GM12878 (cell line): Measurements from ENCODE around the gene SLC43A3. TPM values are rescaled to one million over a fixed set of nuclear protein-coding genes. Genes with fewer than 3 reads are reported as not detected.
A peak's percentile ranks its signal among the peaks of the same experiment; 100 is the strongest.

Experiments
- ASH2L ChIP-seq: fragments of 300-600, 200-600 bp; sonication (generic); IDR thresholded peaks from 2 replicates; pipeline ENCODE4 v1.6.1; 2017; ENCODE audit warnings: low read depth, mild to moderate bottlenecking, borderline replicate concordance
- ATF2 ChIP-seq: IDR thresholded peaks from 2 replicates; pipeline ENCODE4 v1.6.1; 2012; ENCODE audit warnings: low read length, inconsistent platforms
- ELK1 ChIP-seq: IDR thresholded peaks from 2 replicates; pipeline ENCODE4 v1.6.1; 2012; ENCODE audit warnings: low read depth, low read length, improper control_type of control experiment
- HSF1 ChIP-seq: fragments of 150-350 bp; IDR thresholded peaks from 2 replicates; pipeline ENCODE4 v1.6.1; 2014; ENCODE audit warnings: mild to moderate bottlenecking, low read depth, low read length
- IRF5 ChIP-seq: fragments of 450-650 bp; IDR thresholded peaks from 2 replicates; pipeline ENCODE4 v1.6.1; 2017; ENCODE audit warnings: borderline replicate concordance
- MEF2A ChIP-seq: IDR thresholded peaks from 2 replicates; pipeline ENCODE4 v1.6.1; 2011; ENCODE audit warnings: low read depth, mild to moderate bottlenecking, low read length, moderate library complexity; ENCODE audit not compliant: insufficient read depth
- MTA2 ChIP-seq: fragments of 450-650 bp; IDR thresholded peaks from 2 replicates; pipeline ENCODE4 v1.6.1; 2016; ENCODE audit warnings: low read depth, mild to moderate bottlenecking, moderate library complexity
- MYC ChIP-seq: IDR thresholded peaks from 2 replicates; pipeline ENCODE4 v1.6.1; 2011; ENCODE audit warnings: mild to moderate bottlenecking, low read length, moderate library complexity, inconsistent platforms; ENCODE audit not compliant: insufficient read depth, insufficient replicate concordance, insufficient read length, severe bottlenecking
- NFXL1 ChIP-seq: fragments of 450-650 bp; IDR thresholded peaks from 2 replicates; pipeline ENCODE4 v1.6.1; 2017; ENCODE audit warnings: antibody characterized with exemption, mild to moderate bottlenecking, borderline replicate concordance
- POLR2AphosphoS2 ChIP-seq: IDR thresholded peaks from 2 replicates; pipeline ENCODE4 v1.6.1; 2011; ENCODE audit warnings: low read depth, mild to moderate bottlenecking, low read length, improper control_type of control experiment, moderate library complexity
- RBBP5 ChIP-seq: fragments of 200-600 bp; sonication (generic); conservative IDR thresholded peaks from 2 replicates; pipeline ENCODE4 v1.6.1; 2016
- RELB ChIP-seq: fragments of 450-650 bp; IDR thresholded peaks from 2 replicates; pipeline ENCODE4 v1.6.1; 2017; ENCODE audit warnings: low read depth, mild to moderate bottlenecking, moderate library complexity
- SREBF2 ChIP-seq: IDR thresholded peaks from 2 replicates; pipeline ENCODE4 v1.6.1; 2012; ENCODE audit warnings: mild to moderate bottlenecking, low read length
- TAF1 ChIP-seq: IDR thresholded peaks from 2 replicates; pipeline ENCODE4 v1.6.1; 2011; ENCODE audit warnings: mild to moderate bottlenecking, low read depth, low read length, borderline replicate concordance
- ZNF687 ChIP-seq: fragments of 450-650 bp; IDR thresholded peaks from 2 replicates; pipeline ENCODE4 v1.6.1; 2017; ENCODE audit warnings: mild to moderate bottlenecking, moderate library complexity
- polyA plus RNA-seq, 11 experiments: library from polyadenylated mRNA; depleted of rRNA in 4 of 11; unstranded in 6 of 11; stranded (reverse) in 5 of 11; fragments of >200 nt; fragmentation: Nextera tagmentation in 4 of 11; fragmentation: Illumina TruSeq in 1 of 11; extraction: Ambion mirVana in 4 of 11; extraction: Trizol in 1 of 11; gene quantifications; 1 replicate in 1 of 11; 2 replicates in 10 of 11; pipeline versions ENCODE4 v1.2.1 to v1.2.3, GENCODE V29; 2011 to 2016; ENCODE audit warnings: inconsistent platforms in 2 of 11, missing spikeins in 2 of 11, low read depth in 1 of 11
- total RNA-seq, 4 experiments: library from RNA; depleted of rRNA in 3 of 4; stranded (reverse); fragments of >200 nt in 3 of 4; fragmentation: Illumina TruSeq in 1 of 4; extraction: Trizol in 1 of 4; gene quantifications; 2 replicates each; pipeline versions ENCODE4 v1.2.1 to v1.2.3, GENCODE V29; 2013 to 2021

The SLC43A3 gene
- total and polyA plus RNA-seq, 10 of the 15 experiments (the other 5 are each of a cell fraction or from before 2014, with no cell fraction given): 37.5 to 237 (median 132) TPM

- no peak for TF ChIP-seq ASH2L
- no peak for TF ChIP-seq ELK1
- peak; percentile 88 for TF ChIP-seq MTA2
- peak; percentile 53; the same call in 1 of the 2 replicates for TF ChIP-seq POLR2AphosphoS2
- no peak for TF ChIP-seq SREBF2
- no peak for TF ChIP-seq RBBP5
- TF ChIP-seq ZNF687: peak; percentile 97
- peak; percentile 52 for TF ChIP-seq TAF1
- peak; percentile 17 for TF ChIP-seq MYC
- TF ChIP-seq RELB: peak; percentile 98
- TF ChIP-seq IRF5: no peak
- no peak for TF ChIP-seq HSF1
- peak; percentile 96 for TF ChIP-seq ATF2
- TF ChIP-seq MEF2A: peak; percentile 20; the same call in 1 of the 2 replicates
- no peak for TF ChIP-seq NFXL1
These were observed 1.9 kb downstream of the SLC43A3 start (continued) for GRCh38 chr11:57424792-57425564.
